Measurements from ENCODE around the gene OR2A5. TPM values are rescaled to one million over a fixed set of nuclear protein-coding genes. Genes with fewer than 3 reads are reported as not detected.

The OR2A5 gene
- total RNA-seq, 1 donor from 2014 or later = not detected

DNA sequence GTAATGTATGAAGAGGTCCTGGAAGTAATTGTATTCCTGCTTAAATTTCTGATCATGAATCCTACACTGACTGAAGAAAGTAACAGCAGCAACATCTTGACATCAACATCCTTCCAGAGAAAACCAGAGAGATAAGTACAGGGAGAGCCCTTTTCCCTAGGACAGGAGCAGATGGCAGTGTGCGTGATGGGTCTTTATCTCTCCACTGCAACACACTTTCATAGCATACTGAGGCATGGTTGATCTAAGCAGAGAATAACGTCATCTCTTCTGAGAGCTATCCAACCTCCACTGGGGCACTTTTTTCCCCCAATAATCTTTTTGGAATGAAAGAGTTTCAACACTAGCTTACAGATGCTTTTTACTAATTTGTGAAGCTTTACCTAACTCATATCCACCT, 21.2 kb downstream of the OR2A5 start:
- no peaks in the 10 kb centered on the region for H3K36me3 Mint-ChIP-seq (ENCODE audit: low read depth)
- no peak for DNase-seq (ENCODE audit: low read depth, low spot score)
- TF ChIP-seq, protein P1, sequence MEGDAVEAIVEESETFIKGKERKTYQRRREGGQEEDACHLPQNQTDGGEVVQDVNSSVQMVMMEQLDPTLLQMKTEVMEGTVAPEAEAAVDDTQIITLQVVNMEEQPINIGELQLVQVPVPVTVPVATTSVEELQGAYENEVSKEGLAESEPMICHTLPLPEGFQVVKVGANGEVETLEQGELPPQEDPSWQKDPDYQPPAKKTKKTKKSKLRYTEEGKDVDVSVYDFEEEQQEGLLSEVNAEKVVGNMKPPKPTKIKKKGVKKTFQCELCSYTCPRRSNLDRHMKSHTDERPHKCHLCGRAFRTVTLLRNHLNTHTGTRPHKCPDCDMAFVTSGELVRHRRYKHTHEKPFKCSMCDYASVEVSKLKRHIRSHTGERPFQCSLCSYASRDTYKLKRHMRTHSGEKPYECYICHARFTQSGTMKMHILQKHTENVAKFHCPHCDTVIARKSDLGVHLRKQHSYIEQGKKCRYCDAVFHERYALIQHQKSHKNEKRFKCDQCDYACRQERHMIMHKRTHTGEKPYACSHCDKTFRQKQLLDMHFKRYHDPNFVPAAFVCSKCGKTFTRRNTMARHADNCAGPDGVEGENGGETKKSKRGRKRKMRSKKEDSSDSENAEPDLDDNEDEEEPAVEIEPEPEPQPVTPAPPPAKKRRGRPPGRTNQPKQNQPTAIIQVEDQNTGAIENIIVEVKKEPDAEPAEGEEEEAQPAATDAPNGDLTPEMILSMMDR (conservative IDR thresholded peaks at IDR 0.05) = no peak
- peaks cover 5% of the 10 kb centered on the region for H3K9me3 Mint-ChIP-seq
- H3K27ac Mint-ChIP-seq (ENCODE audit: unreplicated experiment) = no peak overlapping the region
- H3K4me1 Mint-ChIP-seq = no peaks in the 10 kb centered on the region
- H3K27me3 Mint-ChIP-seq (ENCODE audit: low read depth) = peaks cover 7% of the 10 kb centered on the region
- H3K4me3 Mint-ChIP-seq = no peak overlapping the region

DNA sequence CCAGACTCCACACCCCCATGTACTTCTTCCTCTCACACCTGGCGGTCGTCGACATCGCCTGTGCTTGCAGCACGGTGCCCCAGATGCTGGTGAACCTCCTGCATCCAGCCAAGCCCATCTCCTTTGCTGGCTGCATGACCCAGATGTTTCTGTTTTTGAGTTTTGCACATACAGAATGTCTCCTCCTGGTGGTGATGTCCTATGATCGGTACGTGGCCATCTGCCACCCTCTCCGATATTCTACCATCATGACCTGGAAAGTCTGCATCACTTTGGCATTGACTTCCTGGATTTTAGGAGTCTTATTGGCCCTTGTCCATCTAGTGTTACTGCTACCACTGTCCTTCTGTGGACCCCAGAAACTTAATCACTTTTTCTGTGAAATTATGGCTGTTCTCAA, 25.6 kb downstream of the OR2A5 start:
- no peak for DNase-seq (ENCODE audit: low read depth, low spot score)
- no peaks in the 10 kb centered on the region for H3K36me3 Mint-ChIP-seq (ENCODE audit: low read depth)
- no peak overlapping the region for H3K27ac Mint-ChIP-seq (ENCODE audit: unreplicated experiment)
- H3K9me3 Mint-ChIP-seq = peaks cover 8% of the 10 kb centered on the region
- H3K27me3 Mint-ChIP-seq (ENCODE audit: low read depth) = no peaks in the 10 kb centered on the region
- TF ChIP-seq, protein P1 (conservative IDR thresholded peaks at IDR 0.05) = peak; percentile 15
- H3K4me3 Mint-ChIP-seq = no peak overlapping the region
- H3K4me1 Mint-ChIP-seq = no peaks in the 10 kb centered on the region

DNA sequence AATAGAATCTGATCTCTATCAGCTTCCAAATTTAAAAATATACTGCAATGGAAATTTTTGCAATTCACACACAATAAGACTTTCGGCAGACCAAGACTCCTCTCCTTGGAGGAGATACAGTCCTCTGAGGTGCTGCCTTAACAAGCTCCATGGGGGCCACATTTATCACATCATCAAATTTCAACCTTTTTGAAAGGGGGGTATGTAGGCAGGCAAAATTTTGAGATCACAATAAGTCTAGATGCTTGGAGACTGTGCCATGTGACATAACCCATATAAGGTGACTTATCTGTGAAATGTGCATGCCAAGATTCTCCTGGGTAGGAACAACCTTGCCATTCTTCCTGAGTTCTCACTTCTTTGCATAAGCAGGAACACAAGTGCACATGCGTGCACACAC, 37.2 kb downstream of the OR2A5 start, which contains the start of gene OR2A12:
Gene OR2A12 (plus strand): TSS at position 301 of the 400 bp plus-strand sequence. CDS start 8,830 bp downstream, outside the sequence.
- no peak for DNase-seq (ENCODE audit: low read depth, low spot score)
- Mint-ChIP-seq H3K4me3 (no peak within 1 kb of the TSS), H3K36me3 (ENCODE audit: low read depth) (no peaks in the 10 kb centered on the region), H3K9me3 (no peaks in the 10 kb centered on the region), H3K27ac (ENCODE audit: unreplicated experiment) (no peak within 1 kb of the TSS), H3K27me3 (ENCODE audit: low read depth) (peaks cover 7% of the 10 kb centered on the region), H3K4me1 (no peaks in the 10 kb centered on the region)
- TF ChIP-seq, protein P1 (conservative IDR thresholded peaks at IDR 0.05) = no peak

DNA sequence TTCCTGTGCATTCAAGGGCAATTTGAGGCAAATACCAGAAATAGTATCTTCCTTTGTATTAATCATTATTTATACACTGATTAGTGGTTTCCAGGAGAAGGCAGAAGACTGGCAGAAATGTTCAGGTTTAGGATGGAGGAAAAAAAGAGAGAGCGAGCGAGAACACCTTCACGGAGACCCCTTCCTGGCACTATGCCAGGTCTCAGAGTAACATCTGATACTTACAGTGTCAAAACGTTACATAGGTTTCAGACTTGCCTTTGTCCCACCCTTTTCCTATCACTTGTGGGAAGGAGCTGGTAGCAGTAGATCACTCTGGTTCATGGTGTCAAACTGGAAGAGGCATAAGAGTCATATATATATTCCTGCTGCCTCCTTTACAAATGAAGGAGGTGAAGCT, 38.0 kb downstream of the OR2A5 start:
- no peak for DNase-seq (ENCODE audit: low read depth, low spot score)
- peaks cover 4% of the 10 kb centered on the region for H3K9me3 Mint-ChIP-seq
- H3K4me3 Mint-ChIP-seq = no peak overlapping the region
- no peaks in the 10 kb centered on the region for H3K4me1 Mint-ChIP-seq
- H3K36me3 Mint-ChIP-seq (ENCODE audit: low read depth) = no peaks in the 10 kb centered on the region
- no peak overlapping the region for H3K27ac Mint-ChIP-seq (ENCODE audit: unreplicated experiment)
- TF ChIP-seq, protein P1 (conservative IDR thresholded peaks at IDR 0.05) = no peak
- peaks cover 10% of the 10 kb centered on the region for H3K27me3 Mint-ChIP-seq (ENCODE audit: low read depth)

DNA sequence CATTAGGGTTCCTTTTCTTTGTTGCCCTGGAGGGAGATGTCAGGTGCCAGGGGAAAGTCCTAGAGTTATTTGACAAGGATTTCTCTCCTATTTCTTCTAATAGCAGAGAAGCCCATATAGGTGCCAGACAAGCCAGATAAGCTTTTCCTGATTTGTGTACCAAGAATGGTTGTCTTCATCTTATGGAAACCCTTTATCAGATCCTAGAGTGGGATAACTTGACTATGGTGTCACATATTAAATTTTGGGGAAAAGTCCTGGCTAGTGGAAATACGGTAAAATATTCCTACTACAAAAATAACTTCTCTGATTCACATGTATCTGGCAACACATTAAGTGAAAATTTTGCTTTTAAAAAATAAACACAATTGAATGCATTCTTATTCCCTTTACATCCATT, 38.5 kb downstream of the OR2A5 start:
- peaks cover 10% of the 10 kb centered on the region for H3K27me3 Mint-ChIP-seq (ENCODE audit: low read depth)
- TF ChIP-seq, protein P1 (conservative IDR thresholded peaks at IDR 0.05) = no peak
- no peaks in the 10 kb centered on the region for H3K4me1 Mint-ChIP-seq
- H3K4me3 Mint-ChIP-seq = no peak overlapping the region
- peaks cover 4% of the 10 kb centered on the region for H3K9me3 Mint-ChIP-seq
- DNase-seq (ENCODE audit: low read depth, low spot score) = no peak
- H3K27ac Mint-ChIP-seq (ENCODE audit: unreplicated experiment) = no peak overlapping the region
- H3K36me3 Mint-ChIP-seq (ENCODE audit: low read depth) = no peaks in the 10 kb centered on the region

DNA sequence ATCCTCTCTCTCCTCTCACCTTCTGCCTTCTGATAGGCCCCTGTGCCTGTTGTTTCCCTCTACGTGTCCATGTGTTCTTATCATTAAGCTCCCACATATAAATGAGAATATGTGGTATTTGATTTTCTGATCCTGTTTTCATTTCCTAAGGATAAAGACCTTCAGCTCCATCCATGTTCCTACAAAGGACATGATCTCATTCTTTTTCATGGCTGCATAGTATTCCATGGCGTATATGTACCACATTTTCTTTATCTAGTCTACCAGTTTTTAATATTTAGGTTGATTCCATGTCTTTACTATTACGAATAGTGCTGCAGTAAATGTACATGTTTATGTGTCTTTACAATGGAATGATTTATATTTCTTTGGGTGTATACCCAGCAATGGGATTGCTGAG, 41.9 kb downstream of the OR2A5 start:
- Mint-ChIP-seq H3K4me3 (no peak overlapping the region), H3K9me3 (peaks cover 4% of the 10 kb centered on the region), H3K36me3 (ENCODE audit: low read depth) (no peaks in the 10 kb centered on the region), H3K27ac (ENCODE audit: unreplicated experiment) (no peak overlapping the region), H3K27me3 (ENCODE audit: low read depth) (peaks cover 10% of the 10 kb centered on the region), H3K4me1 (no peaks in the 10 kb centered on the region)
- DNase-seq (ENCODE audit: low read depth, low spot score) = no peak
- TF ChIP-seq, protein P1 (conservative IDR thresholded peaks at IDR 0.05) = no peak

All from neural crest cell (in vitro differentiated cells).